ENCODE results near the gene SLC8B1.

DNA sequence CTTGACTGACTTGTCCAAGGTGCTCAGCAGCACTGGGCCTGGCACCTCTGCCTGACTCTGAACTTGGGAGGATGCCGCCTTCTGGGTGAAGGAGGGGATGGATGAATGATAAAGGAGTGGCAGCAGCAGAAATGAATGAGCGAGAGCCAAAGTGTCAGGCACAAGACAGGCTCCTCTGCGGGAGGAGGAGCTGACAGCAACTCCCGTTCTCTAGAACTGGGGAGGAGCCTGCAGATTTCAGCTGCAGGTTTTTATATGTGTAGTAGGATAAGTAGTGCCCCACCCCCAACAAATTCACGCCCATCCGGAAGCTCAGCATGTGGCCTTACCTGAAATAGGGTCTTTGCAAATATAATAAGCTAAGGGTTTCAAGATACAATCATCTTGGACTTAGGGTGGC, 33.1 kb downstream of the SLC8B1 start:
- TF ChIP-seq, protein P1, sequence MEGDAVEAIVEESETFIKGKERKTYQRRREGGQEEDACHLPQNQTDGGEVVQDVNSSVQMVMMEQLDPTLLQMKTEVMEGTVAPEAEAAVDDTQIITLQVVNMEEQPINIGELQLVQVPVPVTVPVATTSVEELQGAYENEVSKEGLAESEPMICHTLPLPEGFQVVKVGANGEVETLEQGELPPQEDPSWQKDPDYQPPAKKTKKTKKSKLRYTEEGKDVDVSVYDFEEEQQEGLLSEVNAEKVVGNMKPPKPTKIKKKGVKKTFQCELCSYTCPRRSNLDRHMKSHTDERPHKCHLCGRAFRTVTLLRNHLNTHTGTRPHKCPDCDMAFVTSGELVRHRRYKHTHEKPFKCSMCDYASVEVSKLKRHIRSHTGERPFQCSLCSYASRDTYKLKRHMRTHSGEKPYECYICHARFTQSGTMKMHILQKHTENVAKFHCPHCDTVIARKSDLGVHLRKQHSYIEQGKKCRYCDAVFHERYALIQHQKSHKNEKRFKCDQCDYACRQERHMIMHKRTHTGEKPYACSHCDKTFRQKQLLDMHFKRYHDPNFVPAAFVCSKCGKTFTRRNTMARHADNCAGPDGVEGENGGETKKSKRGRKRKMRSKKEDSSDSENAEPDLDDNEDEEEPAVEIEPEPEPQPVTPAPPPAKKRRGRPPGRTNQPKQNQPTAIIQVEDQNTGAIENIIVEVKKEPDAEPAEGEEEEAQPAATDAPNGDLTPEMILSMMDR (IDR thresholded peaks at IDR 0.05) = no peak
- TF ChIP-seq POLR2A (IDR thresholded peaks at IDR 0.05) (no peak), EP300 (IDR thresholded peaks at IDR 0.05) (no peak)
